SU-DHL-6 (cell line): ENCODE data around the gene DPH7.
A peak's percentile ranks its signal among the peaks of the same experiment; 100 is the strongest.

ENCODE experiments used
- H2AFZ ChIP-seq: fragments of 200-600 bp; sonication (generic); 2 replicates; pipeline ENCODE4 v1.6.1; 2014; ENCODE audit warnings: low read depth, mild to moderate bottlenecking, moderate library complexity, mixed read lengths, antibody characterized with exemption, low read length; ENCODE audit not compliant: severe bottlenecking
- H3F3A ChIP-seq: fragments of 200-600 bp; shearing (Covaris generic); 2 replicates; pipeline ENCODE4 v1.6.0; 2016; ENCODE audit warnings: antibody characterized with exemption, mild to moderate bottlenecking; ENCODE audit not compliant: insufficient read depth
- H3K27ac ChIP-seq: fragments of 200-600 bp; sonication (generic); 2 replicates; pipeline ENCODE4 v1.5.1; 2016; ENCODE audit warnings: low read depth, mild to moderate bottlenecking, low read length, moderate library complexity, mixed read lengths
- H3K27me3 ChIP-seq: fragments of 200-600 bp; sonication (generic), shearing (Covaris generic); 2 replicates; pipeline ENCODE4 v1.6.0; 2014; ENCODE audit warnings: mild to moderate bottlenecking, low read length
- H3K36me3 ChIP-seq: fragments of 200-600 bp; sonication (generic); 2 replicates; pipeline ENCODE4 v1.6.1; 2014; ENCODE audit warnings: mild to moderate bottlenecking, low read length, mixed read lengths
- H3K4me2 ChIP-seq: fragments of 300-600, 200-600 bp; shearing (Covaris generic), sonication (generic); 2 replicates; pipeline ENCODE4 v1.6.0; 2014; ENCODE audit warnings: low read length, low read depth, mild to moderate bottlenecking; ENCODE audit not compliant: poor library complexity, severe bottlenecking
- H3K4me3 ChIP-seq: fragments of 200-600 bp; sonication (generic); 2 replicates; pipeline ENCODE4 v1.5.1; 2014; ENCODE audit warnings: antibody characterized with exemption, low read length, mild to moderate bottlenecking, mixed read lengths; ENCODE audit not compliant: insufficient read depth, poor library complexity, severe bottlenecking
- H3K79me2 ChIP-seq: fragments of 200-600 bp; sonication (generic); 2 replicates; pipeline ENCODE4 v1.6.1; 2014; ENCODE audit warnings: mild to moderate bottlenecking, low read length, moderate library complexity; ENCODE audit not compliant: insufficient read depth
- H3K9ac ChIP-seq: fragments of 200-600 bp; sonication (generic); 2 replicates; pipeline ENCODE4 v1.7.0; 2014; ENCODE audit warnings: mild to moderate bottlenecking, low read length
- H3K9me2 ChIP-seq: fragments of 200-600 bp; sonication (generic); replicated peaks from 2 replicates; pipeline ENCODE4 v1.6.1; 2014; ENCODE audit warnings: low read length; ENCODE audit not compliant: insufficient read depth
- H3K9me3 ChIP-seq: fragments of 200-600 bp; sonication (generic); 2 replicates; pipeline ENCODE4 v1.6.1; 2014; ENCODE audit warnings: low read length, mixed read lengths; ENCODE audit not compliant: insufficient read depth
- H4K20me1 ChIP-seq: fragments of 200-600 bp; sonication (generic); 2 replicates; pipeline ENCODE4 v1.6.1; 2014; ENCODE audit warnings: low read depth, mild to moderate bottlenecking, antibody characterized with exemption, low read length, moderate library complexity, mixed read lengths
- CTCF ChIP-seq: fragments of 200-600 bp; sonication (generic); IDR thresholded peaks from one replicate; pipeline ENCODE4 v1.5.1; 2017; ENCODE audit warnings: antibody characterized with exemption, mild to moderate bottlenecking, low read length, moderate library complexity; ENCODE audit not compliant: insufficient read depth, poor library complexity, severe bottlenecking
- EZH2phosphoT487 ChIP-seq: fragments of 200-600 bp; sonication (generic), shearing (Covaris generic); conservative IDR thresholded peaks from 2 replicates; pipeline ENCODE4 v1.6.1; 2018; ENCODE audit warnings: mild to moderate bottlenecking, antibody characterized with exemption, low read length, moderate library complexity, mixed read lengths

DPH7 gene

DNA sequence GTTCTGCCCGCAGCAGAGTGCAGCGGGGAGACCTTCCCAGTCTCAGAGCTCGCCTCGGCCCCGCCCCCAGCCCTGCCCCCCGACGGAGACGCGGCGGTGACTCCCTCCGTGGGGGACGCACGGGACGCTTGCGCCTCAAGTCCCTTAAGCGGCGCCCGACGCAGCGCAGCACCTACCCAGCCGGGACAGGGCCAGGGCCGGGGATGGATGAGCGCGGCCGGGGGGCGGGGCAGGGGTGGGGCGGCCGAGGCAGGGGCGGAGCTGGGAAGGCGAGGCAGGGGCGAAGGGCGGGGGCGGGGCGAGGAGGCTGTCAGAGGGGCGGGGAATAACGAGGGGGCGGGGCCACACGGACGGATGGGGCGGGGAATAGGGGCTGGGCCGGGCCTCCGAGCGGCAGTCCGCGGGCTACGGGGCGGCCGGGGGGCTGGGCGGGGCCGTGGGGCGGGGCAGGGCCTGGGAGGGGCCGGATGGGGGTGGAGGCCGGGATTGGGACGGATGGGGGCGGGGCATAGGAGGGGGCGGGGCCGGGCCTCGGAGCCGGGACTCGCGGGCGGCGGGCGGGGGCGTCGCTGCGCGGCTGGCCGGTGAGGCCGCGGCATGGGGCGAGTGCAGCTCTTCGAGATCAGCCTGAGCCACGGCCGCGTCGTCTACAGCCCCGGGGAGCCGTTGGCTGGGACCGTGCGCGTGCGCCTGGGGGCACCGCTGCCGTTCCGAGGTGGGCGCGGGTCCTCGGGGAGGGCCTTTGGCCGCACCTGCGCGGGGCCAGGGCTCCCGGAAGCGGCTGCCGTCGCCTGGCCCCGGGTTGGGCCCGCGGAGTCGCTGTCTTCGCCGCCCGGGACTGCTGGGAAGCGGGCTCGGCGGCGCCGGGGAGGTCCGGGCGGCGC is 26.6 kb upstream of the DPH7 start, which contains the start of gene ARRDC1:
Gene ARRDC1 (plus strand): TSS at position 566 of the 884 bp plus-strand sequence. CDS start 32 bp downstream, at position 598.
- H3K9ac ChIP-seq = peak within 1 kb of the TSS; percentile 69
- no peaks in the 10 kb centered on the region for H3K36me3 ChIP-seq
- peak within 1 kb of the TSS; percentile 44 for H3K4me2 ChIP-seq
- H4K20me1 ChIP-seq = no peaks in the 10 kb centered on the region
- no peak within 1 kb of the TSS for H3K27ac ChIP-seq
- H2AFZ ChIP-seq = peak within 1 kb of the TSS; percentile 51
- no peaks in the 10 kb centered on the region for H3K27me3 ChIP-seq
- H3K79me2 ChIP-seq = no peaks in the 10 kb centered on the region
- H3K9me2 ChIP-seq = no peaks in the 10 kb centered on the region
- no peaks in the 10 kb centered on the region for H3F3A ChIP-seq
- H3K9me3 ChIP-seq = no peaks in the 10 kb centered on the region
- peak within 1 kb of the TSS; percentile 61 for H3K4me3 ChIP-seq
- TF ChIP-seq EZH2phosphoT487 (no peak), CTCF (no peak)

DNA sequence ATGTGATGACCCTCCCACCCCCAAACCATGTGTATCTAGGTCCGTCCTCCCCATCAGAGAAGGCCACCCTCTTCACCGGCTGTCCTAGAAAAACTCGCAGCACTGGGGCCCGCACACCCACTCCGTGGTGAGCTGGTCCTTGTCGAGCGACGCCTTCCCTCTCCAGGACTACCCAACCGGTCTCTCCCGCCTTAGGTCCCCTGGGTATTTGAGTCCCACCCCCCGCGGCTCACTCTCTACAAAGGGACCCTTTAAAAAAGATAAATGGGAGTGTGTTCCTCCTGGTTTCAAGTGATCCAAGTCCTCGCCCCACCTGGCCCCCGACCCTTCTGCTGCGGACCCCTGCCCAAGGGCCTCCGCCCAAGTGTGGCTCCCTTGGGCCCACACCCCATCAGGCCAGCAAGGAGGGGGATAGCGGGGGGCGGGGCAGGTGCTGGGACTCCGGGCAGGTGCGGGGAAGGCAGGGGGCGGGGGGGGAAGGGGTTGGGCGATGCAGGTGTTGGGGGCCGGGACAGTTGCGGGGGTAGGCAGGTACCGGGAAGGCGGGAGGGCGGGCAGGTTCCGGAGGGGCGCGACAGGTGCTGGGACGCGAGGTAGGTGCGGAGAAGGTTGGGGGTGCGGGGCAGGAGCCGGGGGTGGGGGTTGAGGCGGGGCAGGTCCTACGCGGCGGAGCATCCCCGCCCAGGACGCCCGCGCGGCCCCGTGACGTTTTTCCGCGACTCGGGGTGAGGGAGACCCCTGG is 25.8 kb upstream of the DPH7 start:
- no peaks in the 10 kb centered on the region for H4K20me1 ChIP-seq
- H3K79me2 ChIP-seq = no peaks in the 10 kb centered on the region
- TF ChIP-seq CTCF = no peak
- TF ChIP-seq EZH2phosphoT487 = no peak
- no peak overlapping the region; the same call in 1 of the 2 replicates for H3K9ac ChIP-seq
- no peaks in the 10 kb centered on the region for H3F3A ChIP-seq
- peak overlapping the region; percentile 38 for H3K4me2 ChIP-seq
- no peaks in the 10 kb centered on the region for H3K36me3 ChIP-seq
- no peaks in the 10 kb centered on the region for H3K9me3 ChIP-seq
- no peaks in the 10 kb centered on the region for H3K27me3 ChIP-seq
- peak overlapping the region; percentile 48 for H3K4me3 ChIP-seq
- no peak overlapping the region for H3K27ac ChIP-seq
- H2AFZ ChIP-seq = no peak overlapping the region
- no peaks in the 10 kb centered on the region for H3K9me2 ChIP-seq

DNA sequence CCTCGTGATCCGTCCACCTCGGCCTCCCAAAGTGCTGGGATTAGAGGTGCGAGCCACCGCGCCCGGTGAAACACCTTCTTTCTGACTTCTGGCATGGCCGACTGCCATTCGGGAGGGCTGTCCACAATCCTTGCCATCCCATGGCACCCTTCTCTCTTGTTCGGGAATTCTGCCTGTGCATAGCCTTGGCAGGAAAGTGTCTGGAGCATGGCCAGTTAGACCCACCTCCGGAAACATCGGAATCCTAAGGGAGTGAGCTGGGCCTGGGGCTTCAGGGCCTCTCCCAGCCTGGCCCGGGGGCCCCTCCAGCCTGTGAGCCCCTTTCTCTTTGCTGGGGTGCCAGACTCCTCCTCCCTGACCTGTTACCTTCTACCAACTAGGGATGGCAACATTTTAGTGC is 25.2 kb upstream of the DPH7 start:
- Histone ChIP-seq H3K4me3 (no peak overlapping the region), H3K9me3 (no peaks in the 10 kb centered on the region), H2AFZ (no peak overlapping the region), H3K27me3 (no peaks in the 10 kb centered on the region), H3K9ac (no peak overlapping the region), H3K36me3 (no peaks in the 10 kb centered on the region), H3K79me2 (no peaks in the 10 kb centered on the region), H3K27ac (no peak overlapping the region), H3K9me2 (no peaks in the 10 kb centered on the region), H3K4me2 (no peak overlapping the region), H4K20me1 (no peaks in the 10 kb centered on the region), H3F3A (no peaks in the 10 kb centered on the region)
- no peak for TF ChIP-seq CTCF
- TF ChIP-seq EZH2phosphoT487 = no peak
